ENCODE results near the gene ODAD4.

- no peak for TF ChIP-seq CTCF (IDR thresholded peaks at IDR 0.05)
- TF ChIP-seq POLR2A (IDR thresholded peaks at IDR 0.05) = no peak
Measured at GRCh38 chr17:41882756-41883155, 47.7 kb upstream of the ODAD4 start.
